Prostate gland (tissue), 2 donors: ENCODE measurements around the gene POLD4.
"Not testable (repeated sequence)": the region's sequence is repeated elsewhere in the genome, so short reads cannot be mapped to it uniquely, and the experiment has no call there.

ENCODE experiments used
- POLR2A ChIP-seq: fragments of 450-650 bp; IDR thresholded peaks from one replicate; pipeline ENCODE4 v1.6.1; 2016; ENCODE audit warnings: antibody characterized with exemption, mild to moderate bottlenecking
- POLR2AphosphoS5 ChIP-seq: sonication (generic); formaldehyde crosslinking; IDR thresholded peaks from one replicate; pipeline ENCODE4 v1.6.1; 2017; ENCODE audit warnings: antibody characterized with exemption
- TF ChIP-seq, protein P1 (sequence below), 4 experiments: fragments of 200-600 bp in 2 of 4; fragments of 450-650 bp in 2 of 4; sonication (generic) in 2 of 4; IDR thresholded peaks; 1 replicate in 3 of 4; 2 replicates in 1 of 4; pipeline ENCODE4 v1.5.1; 2016 to 2019; ENCODE audit warnings: antibody characterized with exemption in 4 of 4, mild to moderate bottlenecking in 2 of 4, moderate library complexity in 2 of 4

DNA sequence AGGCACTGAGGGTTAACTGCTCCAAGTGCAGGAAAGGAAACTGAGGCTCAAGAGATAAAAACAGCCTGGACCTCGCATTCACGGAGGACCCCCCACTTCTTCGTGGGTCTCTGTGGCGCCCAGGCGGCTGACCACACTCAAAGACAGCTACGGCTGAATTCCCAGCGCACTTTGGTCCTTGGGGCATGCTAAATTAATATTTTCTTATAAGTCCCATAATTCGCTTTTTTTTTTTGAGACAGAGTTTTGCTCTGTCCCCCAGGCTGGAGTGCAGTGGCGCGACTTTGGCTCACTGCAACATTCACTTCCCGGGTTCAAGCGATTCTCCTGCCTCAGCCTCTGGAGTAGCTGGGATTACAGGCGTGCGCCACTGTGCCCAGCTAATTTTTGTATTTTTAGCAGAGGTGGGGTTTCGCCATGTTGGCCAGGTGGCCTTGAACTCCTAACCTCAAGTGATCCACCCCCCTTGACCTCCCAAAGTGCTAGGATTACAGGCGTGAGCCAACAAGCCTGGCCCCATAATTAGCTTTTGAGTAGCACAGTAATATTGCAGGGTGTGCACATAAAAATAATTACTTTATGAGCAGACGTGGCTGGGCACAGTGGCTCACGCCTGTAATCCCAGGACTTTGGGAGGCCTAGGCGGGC is 49.0 kb upstream of the POLD4 start:
- TF ChIP-seq, protein P1, sequence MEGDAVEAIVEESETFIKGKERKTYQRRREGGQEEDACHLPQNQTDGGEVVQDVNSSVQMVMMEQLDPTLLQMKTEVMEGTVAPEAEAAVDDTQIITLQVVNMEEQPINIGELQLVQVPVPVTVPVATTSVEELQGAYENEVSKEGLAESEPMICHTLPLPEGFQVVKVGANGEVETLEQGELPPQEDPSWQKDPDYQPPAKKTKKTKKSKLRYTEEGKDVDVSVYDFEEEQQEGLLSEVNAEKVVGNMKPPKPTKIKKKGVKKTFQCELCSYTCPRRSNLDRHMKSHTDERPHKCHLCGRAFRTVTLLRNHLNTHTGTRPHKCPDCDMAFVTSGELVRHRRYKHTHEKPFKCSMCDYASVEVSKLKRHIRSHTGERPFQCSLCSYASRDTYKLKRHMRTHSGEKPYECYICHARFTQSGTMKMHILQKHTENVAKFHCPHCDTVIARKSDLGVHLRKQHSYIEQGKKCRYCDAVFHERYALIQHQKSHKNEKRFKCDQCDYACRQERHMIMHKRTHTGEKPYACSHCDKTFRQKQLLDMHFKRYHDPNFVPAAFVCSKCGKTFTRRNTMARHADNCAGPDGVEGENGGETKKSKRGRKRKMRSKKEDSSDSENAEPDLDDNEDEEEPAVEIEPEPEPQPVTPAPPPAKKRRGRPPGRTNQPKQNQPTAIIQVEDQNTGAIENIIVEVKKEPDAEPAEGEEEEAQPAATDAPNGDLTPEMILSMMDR (IDR thresholded peaks at IDR 0.05): not testable (repeated sequence)
- TF ChIP-seq POLR2A, POLR2AphosphoS5: not testable (repeated sequence)
